ENCODE results near the gene CCDC18. TPM values are rescaled to one million over a fixed set of nuclear protein-coding genes. Genes with fewer than 3 reads are reported as not detected.

The CCDC18 gene
- total RNA-seq, 1 experiment from 2014 or later, result 18.1 TPM

DNA sequence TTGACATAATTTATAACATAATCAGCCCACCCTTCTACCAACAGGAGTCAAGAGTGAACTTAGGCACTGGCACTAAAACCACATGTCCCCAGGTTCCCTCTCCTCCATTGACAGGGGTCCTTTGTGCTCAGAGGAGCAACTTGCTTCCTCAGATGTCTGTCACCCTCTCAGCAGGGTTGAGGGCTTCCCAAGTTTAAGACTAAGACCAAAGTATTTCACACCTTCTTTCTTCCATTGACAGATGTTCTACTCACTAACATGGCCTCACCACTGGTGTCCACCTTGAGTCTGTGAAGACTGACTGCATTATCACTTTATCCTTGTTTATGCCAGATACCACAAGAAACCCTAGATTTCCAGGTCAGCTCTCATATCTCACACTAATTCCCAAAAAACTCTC is 56.5 kb downstream of the CCDC18 start:
- CTCF ChIA-PET, result no interaction called here
- H3K36me3 ChIP-seq (ENCODE audit: control insufficient read depth in 1 of 2, insufficient read depth in 2 of 2, low read length in 2 of 2), result peaks cover 8 to 18% of the 10 kb centered on the region in 2 experiments; a peak in 2 of 4 replicates
- no peak overlapping the region for H2AFZ ChIP-seq (ENCODE audit: low read depth, low read length, poor library complexity, severe bottlenecking)
- H3K4me3 ChIP-seq (replicated peaks in 1 of 2; ENCODE audit: low read depth in 1 of 2, low read length in 2 of 2), result no peak overlapping the region
- no peak overlapping the region for H3K27ac ChIP-seq (ENCODE audit: low read depth, low read length)
- DNase-seq (ENCODE audit: low read depth, low spot score) (no peak), ATAC-seq (no peak)
- POLR2A ChIA-PET, result no interaction called here
- no peaks in the 10 kb centered on the region for H3K79me2 ChIP-seq (ENCODE audit: insufficient read depth, low read length)
- H4K20me1 ChIP-seq (ENCODE audit: insufficient read depth), result no peaks in the 10 kb centered on the region
- H3K9ac ChIP-seq (ENCODE audit: low read length), result no peak overlapping the region
- no TSS peak for BruUV-seq (replicated peaks)
- TF ChIP-seq JUND (IDR thresholded peaks at IDR 0.05), result no peak
- TF ChIP-seq REST (IDR thresholded peaks at IDR 0.05; ENCODE audit: low read depth), result no peak
- TF ChIP-seq FOSL1 (IDR thresholded peaks at IDR 0.05; ENCODE audit: low read depth), result no peak
- TF ChIP-seq ZNF274 (IDR thresholded peaks at IDR 0.05; ENCODE audit: low read depth, low read length), result no peak
- TF ChIP-seq EZH2phosphoT487 (IDR thresholded peaks at IDR 0.05; ENCODE audit: borderline replicate concordance), result no peak
- TF ChIP-seq RAD21 (IDR thresholded peaks at IDR 0.05; ENCODE audit: low read depth), result no peak
- no peak for TF ChIP-seq ELF1 (IDR thresholded peaks at IDR 0.05; ENCODE audit: borderline replicate concordance, low read depth)
- no peak for TF ChIP-seq POLR2A (IDR thresholded peaks at IDR 0.05; ENCODE audit: borderline replicate concordance, extremely low read depth, insufficient read depth, insufficient read length)
- no peak for TF ChIP-seq SRF (IDR thresholded peaks at IDR 0.05; ENCODE audit: low read depth)
- no peak for TF ChIP-seq POLR2AphosphoS5 (IDR thresholded peaks at IDR 0.05; ENCODE audit: low read depth, low read length)
- no peak for TF ChIP-seq MAX (IDR thresholded peaks at IDR 0.05)
- no peak for TF ChIP-seq TCF7L2 (IDR thresholded peaks at IDR 0.05; ENCODE audit: borderline replicate concordance, extremely low read depth, insufficient read depth, insufficient read length)
- TF ChIP-seq EZH2 (IDR thresholded peaks at IDR 0.05), result no peak
- TF ChIP-seq CBX3 (IDR thresholded peaks at IDR 0.05; ENCODE audit: low read depth), result no peak
- no peak for TF ChIP-seq CEBPB (IDR thresholded peaks at IDR 0.05; ENCODE audit: low read depth)
- TF ChIP-seq, protein P1, sequence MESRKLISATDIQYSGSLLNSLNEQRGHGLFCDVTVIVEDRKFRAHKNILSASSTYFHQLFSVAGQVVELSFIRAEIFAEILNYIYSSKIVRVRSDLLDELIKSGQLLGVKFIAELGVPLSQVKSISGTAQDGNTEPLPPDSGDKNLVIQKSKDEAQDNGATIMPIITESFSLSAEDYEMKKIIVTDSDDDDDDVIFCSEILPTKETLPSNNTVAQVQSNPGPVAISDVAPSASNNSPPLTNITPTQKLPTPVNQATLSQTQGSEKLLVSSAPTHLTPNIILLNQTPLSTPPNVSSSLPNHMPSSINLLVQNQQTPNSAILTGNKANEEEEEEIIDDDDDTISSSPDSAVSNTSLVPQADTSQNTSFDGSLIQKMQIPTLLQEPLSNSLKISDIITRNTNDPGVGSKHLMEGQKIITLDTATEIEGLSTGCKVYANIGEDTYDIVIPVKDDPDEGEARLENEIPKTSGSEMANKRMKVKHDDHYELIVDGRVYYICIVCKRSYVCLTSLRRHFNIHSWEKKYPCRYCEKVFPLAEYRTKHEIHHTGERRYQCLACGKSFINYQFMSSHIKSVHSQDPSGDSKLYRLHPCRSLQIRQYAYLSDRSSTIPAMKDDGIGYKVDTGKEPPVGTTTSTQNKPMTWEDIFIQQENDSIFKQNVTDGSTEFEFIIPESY (IDR thresholded peaks at IDR 0.05; ENCODE audit: extremely low read depth, insufficient replicate concordance, low read length), result no peak
- TF ChIP-seq, protein P2, sequence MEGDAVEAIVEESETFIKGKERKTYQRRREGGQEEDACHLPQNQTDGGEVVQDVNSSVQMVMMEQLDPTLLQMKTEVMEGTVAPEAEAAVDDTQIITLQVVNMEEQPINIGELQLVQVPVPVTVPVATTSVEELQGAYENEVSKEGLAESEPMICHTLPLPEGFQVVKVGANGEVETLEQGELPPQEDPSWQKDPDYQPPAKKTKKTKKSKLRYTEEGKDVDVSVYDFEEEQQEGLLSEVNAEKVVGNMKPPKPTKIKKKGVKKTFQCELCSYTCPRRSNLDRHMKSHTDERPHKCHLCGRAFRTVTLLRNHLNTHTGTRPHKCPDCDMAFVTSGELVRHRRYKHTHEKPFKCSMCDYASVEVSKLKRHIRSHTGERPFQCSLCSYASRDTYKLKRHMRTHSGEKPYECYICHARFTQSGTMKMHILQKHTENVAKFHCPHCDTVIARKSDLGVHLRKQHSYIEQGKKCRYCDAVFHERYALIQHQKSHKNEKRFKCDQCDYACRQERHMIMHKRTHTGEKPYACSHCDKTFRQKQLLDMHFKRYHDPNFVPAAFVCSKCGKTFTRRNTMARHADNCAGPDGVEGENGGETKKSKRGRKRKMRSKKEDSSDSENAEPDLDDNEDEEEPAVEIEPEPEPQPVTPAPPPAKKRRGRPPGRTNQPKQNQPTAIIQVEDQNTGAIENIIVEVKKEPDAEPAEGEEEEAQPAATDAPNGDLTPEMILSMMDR (IDR thresholded peaks at IDR 0.05 in 2 of 3, conservative IDR thresholded peaks at IDR 0.05 in 1 of 3; ENCODE audit: borderline replicate concordance in 1 of 3, insufficient read depth in 1 of 3, low read depth in 2 of 3, low read length in 2 of 3), result no peak
- no peak for TF ChIP-seq SP1 (IDR thresholded peaks at IDR 0.05; ENCODE audit: low read depth)
- TF ChIP-seq ATF3 (IDR thresholded peaks at IDR 0.05), result no peak
- no peak for TF ChIP-seq ZFX (IDR thresholded peaks at IDR 0.05)
- H3K4me1 ChIP-seq (ENCODE audit: control insufficient read depth in 1 of 2, insufficient read depth in 2 of 2, low read length in 2 of 2), result no peaks in the 10 kb centered on the region
- H3K9me2 ChIP-seq (ENCODE audit: insufficient read depth), result no peaks in the 10 kb centered on the region
- intact Hi-C loops (cut with micrococcal nuclease), result no loop called here
- H3K4me2 ChIP-seq (ENCODE audit: low read length), result no peak overlapping the region
- H3K9me3 ChIP-seq (ENCODE audit: control insufficient read depth in 1 of 2, insufficient read depth in 1 of 2, low read depth in 1 of 2, low read length in 2 of 2), result peaks cover 0 to under 1% of the 10 kb centered on the region in 2 experiments; a peak in 1 of 4 replicates
- RAD21 ChIA-PET (ENCODE audit: low non-redundant PET in 1 of 2, low total read pairs in 2 of 2, uncharacterized antibody in 2 of 2, unreplicated experiment in 2 of 2), result no interaction called here
- no peaks in the 10 kb centered on the region for H3K27me3 ChIP-seq (ENCODE audit: insufficient read depth, low read length)

Data from HCT116 (cell line).